Stimulated activated CD4-positive, alpha-beta T cell treated with anti-CD3 and anti-CD28 coated beads, Interleukin-1b, Interleukin-23, amount 100 ng/mL, for 4 hours (primary cell): ENCODE results near the gene PHB1.
A peak's percentile ranks its signal among the peaks of the same experiment; 100 is the strongest.

ENCODE experiments used
- DNase-seq, 2 donors: peaks; one replicate each; pipeline ENCODE4 v3.0.0-alpha.2; 2020; ENCODE audit warnings: low read depth in 2 of 2

PHB1 gene

GRCh38 chr17:49414622-49415350 lies at the start of gene PHB1:
PHB1 (minus strand) TSS chr17:49414882; CDS start chr17:49413264, 1,618 bp downstream.
- DNase-seq: peak; percentile 84 to 93

- no peak for DNase-seq
These were observed 49.4 kb upstream of the PHB1 start for GRCh38 chr17:49464049-49464448.

- DNase-seq: no peak
These were observed 46.9 kb upstream of the PHB1 start for GRCh38 chr17:49461580-49461979.

- DNase-seq: no peak
These were observed 45.7 kb upstream of the PHB1 start for GRCh38 chr17:49460401-49460800.

- DNase-seq: no peak
These were observed 44.8 kb upstream of the PHB1 start for GRCh38 chr17:49459401-49459984.

GRCh38 chr17:49457564-49458535 lies 43.2 kb upstream of the PHB1 start:
- no peak for DNase-seq

- DNase-seq: no peak
These were observed 41.7 kb upstream of the PHB1 start for GRCh38 chr17:49456183-49456965.

GRCh38 chr17:49455272-49455861 lies 40.7 kb upstream of the PHB1 start:
- DNase-seq: no peak

GRCh38 chr17:49454050-49454449 lies 39.4 kb upstream of the PHB1 start:
- DNase-seq: no peak

GRCh38 chr17:49452661-49453060 lies 38.0 kb upstream of the PHB1 start:
- DNase-seq: no peak

- DNase-seq: no peak
These were observed 37.5 kb upstream of the PHB1 start for GRCh38 chr17:49452201-49452600.

- no peak for DNase-seq
These were observed 36.1 kb upstream of the PHB1 start for GRCh38 chr17:49450735-49451134.

GRCh38 chr17:49450181-49450580 lies 35.5 kb upstream of the PHB1 start:
- DNase-seq: no peak

- no peak for DNase-seq
These were observed 33.1 kb upstream of the PHB1 start for GRCh38 chr17:49447628-49448302.

GRCh38 chr17:49445591-49445990 lies 30.9 kb upstream of the PHB1 start:
- DNase-seq: no peak

- no peak for DNase-seq
These were observed 29.7 kb upstream of the PHB1 start for GRCh38 chr17:49444384-49444783.

GRCh38 chr17:49443862-49444261 lies 29.2 kb upstream of the PHB1 start:
- no peak for DNase-seq

GRCh38 chr17:49442041-49442440 lies 27.4 kb upstream of the PHB1 start:
- no peak for DNase-seq

GRCh38 chr17:49441578-49441977 lies 26.9 kb upstream of the PHB1 start:
- DNase-seq: no peak

- no peak for DNase-seq
These were observed 25.9 kb upstream of the PHB1 start for GRCh38 chr17:49440581-49440980.
